K562 (cell line): ENCODE measurements around the gene VAC14. TPM values are rescaled to one million over a fixed set of nuclear protein-coding genes. Genes with fewer than 3 reads are reported as not detected.

ENCODE experiments used
- ATAC-seq: fragments of 200-7000 bp; cut with Tn5 transposase; 3 replicates; pipeline ENCODE4 v1.9.1; 2020; ENCODE audit warnings: moderate library complexity
- BruUV-seq: library from RNA; stranded (reverse); fragments of 400-500 nt; replicated peaks from 2 replicates; lab custom pipeline; 2021; lab: Mats Ljungman, UMichigan
- CTCF ChIA-PET: fragments of 300-600 bp; formaldehyde crosslinking; extraction: SDS; loops from one replicate; lab custom pipeline; 2021; ENCODE audit warnings: low intra/inter-chr PET ratio; lab: Yijun Ruan, JAX
- POLR2A ChIA-PET: fragments of 300-600, 350-650 bp; sonication (Branson Sonifier 250); formaldehyde crosslinking; extraction: SDS; loops from one replicate; lab custom pipeline; 2021; ENCODE audit warnings: antibody characterized with exemption, inconsistent platforms; lab: Yijun Ruan, JAX
- DNase-seq, 4 experiments: peaks; one replicate each; pipeline versions ENCODE4 v3.0.0 to v3.0.0-alpha.2; 2011 to 2018; ENCODE audit warnings: low spot score in 3 of 4, mixed read lengths in 3 of 4; ENCODE audit errors: extremely low read depth in 1 of 4
- FAIRE-seq: peaks from 2 replicates; lab custom pipeline; 2011; peaks lifted over from hg19 to GRCh38; lab: Jason Lieb, UNC
- H2AFZ ChIP-seq: 2 replicates; pipeline ENCODE4 v1.6.0; 2011; ENCODE audit warnings: low read depth, low read length, control low read depth, inconsistent platforms
- H3K27ac ChIP-seq: fragments of 200-600 bp; 3 replicates; pipeline ENCODE4 v1.8.0; 2011; ENCODE audit warnings: low read depth, mild to moderate bottlenecking, control low read depth, inconsistent platforms, low read length, moderate library complexity, mixed read lengths; ENCODE audit errors: extremely low read depth
- H3K27me3 ChIP-seq, 2 experiments: fragments of 300-600 bp in 1 of 2; 2 replicates in 1 of 2; 3 replicates in 1 of 2; pipeline versions ENCODE4 v1.6.0 to v1.8.0; 2011; ENCODE audit warnings: inconsistent platforms in 2 of 2, low read length in 2 of 2, mild to moderate bottlenecking in 1 of 2, mixed read lengths in 1 of 2, moderate library complexity in 1 of 2; ENCODE audit not compliant: control insufficient read depth in 2 of 2, insufficient read depth in 2 of 2
- H3K36me3 ChIP-seq: fragments of 300-600 bp; 3 replicates; pipeline ENCODE4 v1.8.0; 2011; ENCODE audit warnings: mild to moderate bottlenecking, low read length, inconsistent platforms; ENCODE audit not compliant: control insufficient read depth, insufficient read depth
- H3K4me1 ChIP-seq, 2 experiments: fragments of 200-600 bp in 1 of 2; replicated peaks in 1 of 2; 2 replicates in 1 of 2; 3 replicates in 1 of 2; pipeline versions ENCODE4 v1.5.1 to v1.8.0; 2011; ENCODE audit warnings: inconsistent platforms in 2 of 2, low read length in 2 of 2, mild to moderate bottlenecking in 1 of 2, mixed read lengths in 1 of 2, moderate library complexity in 1 of 2; ENCODE audit not compliant: control insufficient read depth in 2 of 2, insufficient read depth in 2 of 2
- H3K4me2 ChIP-seq: 2 replicates; pipeline ENCODE4 v1.6.1; 2011; ENCODE audit warnings: low read length, control low read depth, inconsistent platforms, mixed read lengths; ENCODE audit not compliant: insufficient read depth
- H3K4me3 ChIP-seq: fragments of 200-600 bp; sonication (generic), shearing (Covaris generic); 2 replicates; pipeline ENCODE4 v1.5.1; 2016; ENCODE audit warnings: control low read depth, inconsistent platforms
- H3K79me2 ChIP-seq: fragments of 200-600 bp; 3 replicates; pipeline ENCODE4 v1.8.0; 2011; ENCODE audit warnings: low read length, inconsistent platforms; ENCODE audit not compliant: control insufficient read depth, insufficient read depth
- H3K9ac ChIP-seq, 2 experiments: 2 replicates each; pipeline versions ENCODE4 v1.6.0 to v1.6.1; 2011; ENCODE audit warnings: low read depth in 2 of 2, low read length in 2 of 2, control low read depth in 1 of 2, inconsistent platforms in 1 of 2, mild to moderate bottlenecking in 1 of 2, mixed read lengths in 1 of 2; ENCODE audit not compliant: insufficient read depth in 1 of 2
- H3K9me1 ChIP-seq: one replicate; pipeline ENCODE4 v1.6.0; 2011; ENCODE audit warnings: inconsistent platforms, mild to moderate bottlenecking, low read length, moderate library complexity; ENCODE audit not compliant: control insufficient read depth, insufficient read depth
- H3K9me3 ChIP-seq: replicated peaks from 2 replicates; pipeline ENCODE4 v1.5.1; 2011; ENCODE audit warnings: low read depth, low read length, inconsistent platforms; ENCODE audit not compliant: control insufficient read depth, insufficient read depth
- H4K20me1 ChIP-seq: replicated peaks from 2 replicates; pipeline ENCODE4 v1.6.1; 2011; ENCODE audit warnings: low read length, inconsistent platforms, mixed read lengths; ENCODE audit not compliant: control insufficient read depth, insufficient read depth
- KDM4B ChIP-seq, 2 experiments: fragments of 450-650 bp in 1 of 2; sonication (generic) in 1 of 2; IDR thresholded peaks; 2 replicates each; pipeline ENCODE4 v1.6.1; 2016 to 2017; ENCODE audit warnings: borderline replicate concordance in 2 of 2, antibody characterized with exemption in 1 of 2, low read depth in 1 of 2, mild to moderate bottlenecking in 1 of 2
- PPARD ChIP-seq: fragments of 250-450 bp; sonication (Bioruptor Pico); IDR thresholded peaks from 2 replicates; pipeline ENCODE4 v1.8.0; 2022; ENCODE audit warnings: inconsistent platforms, mild to moderate bottlenecking, moderate library complexity
- SP1 ChIP-seq: sonication (generic); formaldehyde crosslinking; IDR thresholded peaks from 2 replicates; pipeline ENCODE4 v1.8.1; 2022; ENCODE audit warnings: mild to moderate bottlenecking, missing genetic modification reagents
- ZNF146 ChIP-seq: IDR thresholded peaks from one replicate; pipeline ENCODE4 v1.6.1; 2018; ENCODE audit warnings: missing compliant biosample characterization; ENCODE audit not compliant: unreplicated experiment
- ZNF668 ChIP-seq: fragments of 250-450 bp; sonication (Bioruptor Pico); IDR thresholded peaks from 2 replicates; pipeline ENCODE4 v1.8.0; 2022; ENCODE audit warnings: mild to moderate bottlenecking, inconsistent platforms
- WGBS: fragments of 100-300 bp; shearing (Covaris generic); methylation state at CpG from one replicate; pipeline ENCODE4 v1.1.6; 2016; ENCODE audit warnings: low coverage, mixed read lengths; ENCODE audit not compliant: insufficient coverage; ENCODE audit errors: missing lambda C conversion rate; 5-methylcytosine and 5-hydroxymethylcytosine counted together
- in situ Hi-C: fragments of 300-500 bp; cut with MboI; formaldehyde crosslinking; loops from 4 replicates; pipeline ENCODE4 v1.15.0; 2018; ENCODE audit warnings: inconsistent platforms, mixed read lengths
- intact Hi-C: fragments of 100-400 bp; cut with micrococcal nuclease; formaldehyde crosslinking; loops from 2 replicates; pipeline ENCODE4 v1.14.2; 2022
- polyA plus RNA-seq, 8 experiments: library from polyadenylated mRNA; depleted of rRNA in 4 of 8; stranded (reverse) in 5 of 8; unstranded in 3 of 8; fragments of >200 nt; fragmentation: Nextera tagmentation in 2 of 8; fragmentation: Illumina TruSeq in 1 of 8; extraction: Ambion mirVana in 2 of 8; extraction: Trizol in 1 of 8; gene quantifications; 2 replicates each; pipeline versions ENCODE4 v1.2.1 to v1.2.3, GENCODE V29; 2011 to 2014; ENCODE audit warnings: inconsistent platforms in 1 of 8, missing spikeins in 1 of 8
- total RNA-seq, 7 experiments: library from RNA; depleted of rRNA in 6 of 7; stranded (reverse); fragments of >200 nt in 6 of 7; fragmentation: Illumina TruSeq in 2 of 7; extraction: Trizol in 2 of 7; gene quantifications; 2 replicates each; pipeline versions ENCODE4 v1.2.1 to v1.2.3, GENCODE V29; 2011 to 2021; ENCODE audit warnings: low replicate concordance in 1 of 7
- TF ChIP-seq, protein P1 (sequence below): sonication (generic); IDR thresholded peaks from 2 replicates; pipeline ENCODE4 v1.6.1; 2016

The VAC14 gene
- total and polyA plus RNA-seq, 9 of the 15 experiments (the other 6 are each of a cell fraction or from before 2014, with no cell fraction given) = 1.3 to 41.6 (median 26.6) TPM

DNA sequence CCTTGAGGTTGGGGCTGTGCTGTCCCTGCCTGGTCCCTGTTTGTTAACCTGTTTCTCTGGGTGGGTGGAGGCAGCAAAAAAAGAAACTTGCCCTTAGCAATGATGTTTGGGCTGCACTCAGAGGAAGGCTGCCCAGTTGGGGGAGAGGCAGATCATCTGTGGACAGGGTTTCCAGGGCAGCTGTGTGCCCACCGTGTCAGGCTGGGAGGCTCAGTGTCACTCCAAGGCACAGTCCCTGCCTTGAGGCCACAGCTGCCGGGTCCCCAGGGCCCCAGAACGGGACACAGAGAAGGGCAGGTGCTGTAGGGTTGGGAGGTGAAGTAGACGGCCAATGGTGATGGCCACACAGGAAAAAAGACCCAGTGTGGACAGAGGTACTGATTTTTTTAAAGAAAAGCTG, 150.7 kb downstream of the VAC14 start:
- TF ChIP-seq, protein P1, sequence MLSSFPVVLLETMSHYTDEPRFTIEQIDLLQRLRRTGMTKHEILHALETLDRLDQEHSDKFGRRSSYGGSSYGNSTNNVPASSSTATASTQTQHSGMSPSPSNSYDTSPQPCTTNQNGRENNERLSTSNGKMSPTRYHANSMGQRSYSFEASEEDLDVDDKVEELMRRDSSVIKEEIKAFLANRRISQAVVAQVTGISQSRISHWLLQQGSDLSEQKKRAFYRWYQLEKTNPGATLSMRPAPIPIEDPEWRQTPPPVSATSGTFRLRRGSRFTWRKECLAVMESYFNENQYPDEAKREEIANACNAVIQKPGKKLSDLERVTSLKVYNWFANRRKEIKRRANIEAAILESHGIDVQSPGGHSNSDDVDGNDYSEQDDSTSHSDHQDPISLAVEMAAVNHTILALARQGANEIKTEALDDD = no peak
- TF ChIP-seq PPARD (CRISPR knock-in tag) (no peak), SP1 (no peak), KDM4B (IDR thresholded peaks at IDR 0.05; ENCODE audit: borderline replicate concordance in 2 of 2, low read depth in 1 of 2) (no peak), ZNF146 (no peak), ZNF668 (CRISPR knock-in tag) (no peak)
- no TSS peak for BruUV-seq
- H3K27me3 ChIP-seq = peaks cover 14 to 27% of the 10 kb centered on the region in 2 experiments; a peak in 3 of 5 replicates
- H4K20me1 ChIP-seq = no peaks in the 10 kb centered on the region; the same call in 1 of the 2 replicates
- intact Hi-C loops (loop anchor here (5.0 to 10.0 kb wide), 3 partner anchors 73 to 273 kb away; partner anchors contain the start of genes COG4 and SF3B3), in situ Hi-C loops (no loop called here)
- FAIRE-seq (no peak), ATAC-seq (no peak), DNase-seq (no peak)
- H3K4me2 ChIP-seq = no peak overlapping the region
- no peaks in the 10 kb centered on the region for H3K9me1 ChIP-seq
- no peaks in the 10 kb centered on the region for H3K36me3 ChIP-seq
- 0% methylated on average over 4 of the region's 4 CpGs for WGBS
- no peak overlapping the region for H3K4me3 ChIP-seq
- H3K4me1 ChIP-seq = peaks cover 6 to 26% of the 10 kb centered on the region in 2 experiments
- ChIA-PET POLR2A (interaction anchor here (0.8 kb wide), 1 partner anchor 10 kb away, joined by 3 read pairs; no protein-coding TSS in a partner anchor), CTCF (no interaction called here)
- no peaks in the 10 kb centered on the region for H3K79me2 ChIP-seq
- no peaks in the 10 kb centered on the region for H3K9me3 ChIP-seq
- H3K9ac ChIP-seq = peak overlapping the region in 1 of 2 experiments; percentile 32; a peak in 2 of 4 replicates
- H3K27ac ChIP-seq = no peak overlapping the region
- H2AFZ ChIP-seq = no peak overlapping the region
